Forelimb muscle (tissue), 1 donor: ENCODE results near the gene HSF2BP. TPM values are rescaled to one million over a fixed set of nuclear protein-coding genes. Genes with fewer than 3 reads are reported as not detected.
"Not testable (repeated sequence)": the region's sequence is repeated elsewhere in the genome, so short reads cannot be mapped to it uniquely, and the experiment has no call there.

Source experiments
- DNase-seq: peaks from one replicate; pipeline ENCODE4 v3.0.0-alpha.2; 2013; ENCODE audit warnings: low read depth
- polyA plus RNA-seq: library from polyadenylated mRNA; unstranded; fragments of 120-200 nt; gene quantifications from one replicate; pipeline ENCODE4 v1.2.1, GENCODE V29; 2013; ENCODE audit not compliant: insufficient read length

HSF2BP gene
- polyA plus RNA-seq, 1 donor: 0.62 TPM

- no peak for DNase-seq
Observed at GRCh38 chr21:43597540-43598250, 61.6 kb downstream of the HSF2BP start.

DNA sequence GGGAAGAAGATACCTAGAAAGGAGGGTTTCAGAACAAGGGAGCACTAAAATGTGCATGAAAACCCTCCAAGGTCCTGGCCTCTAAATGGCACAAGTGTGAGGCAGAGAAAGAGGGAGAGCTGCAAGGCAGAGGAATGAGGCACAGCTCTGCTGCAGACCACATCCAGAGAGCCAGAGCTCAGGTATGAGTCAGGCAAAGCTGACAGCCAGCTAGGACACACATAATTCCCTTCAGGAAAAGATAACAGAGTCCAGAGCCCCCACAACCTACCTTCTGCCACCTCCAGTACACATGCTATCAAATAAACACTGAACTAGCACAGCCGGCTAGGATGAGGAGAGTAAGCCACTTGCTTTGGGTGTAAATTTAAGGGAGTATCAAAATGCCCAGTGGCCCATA is 62.2 kb downstream of the HSF2BP start:
- DNase-seq: no peak

DNA sequence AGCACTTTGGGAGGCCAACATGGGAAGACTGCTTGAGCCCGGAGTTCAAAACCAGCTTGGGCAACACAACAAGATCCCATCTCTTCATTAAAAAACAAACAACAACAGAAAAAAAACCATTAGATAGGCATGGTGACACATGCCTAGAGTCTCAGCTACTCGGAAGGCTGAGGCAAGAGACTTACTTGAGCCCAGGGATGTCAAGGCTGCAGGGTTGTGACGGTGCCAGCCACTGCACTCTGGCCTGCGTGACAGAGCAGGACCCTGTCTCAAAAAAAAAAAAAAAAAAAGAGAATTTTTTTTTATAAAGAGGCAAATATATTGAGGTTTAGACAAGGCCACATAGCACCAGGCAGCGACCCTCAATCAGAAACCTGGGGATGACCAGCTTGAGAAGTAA is 62.7 kb downstream of the HSF2BP start:
- DNase-seq: no peak

DNA sequence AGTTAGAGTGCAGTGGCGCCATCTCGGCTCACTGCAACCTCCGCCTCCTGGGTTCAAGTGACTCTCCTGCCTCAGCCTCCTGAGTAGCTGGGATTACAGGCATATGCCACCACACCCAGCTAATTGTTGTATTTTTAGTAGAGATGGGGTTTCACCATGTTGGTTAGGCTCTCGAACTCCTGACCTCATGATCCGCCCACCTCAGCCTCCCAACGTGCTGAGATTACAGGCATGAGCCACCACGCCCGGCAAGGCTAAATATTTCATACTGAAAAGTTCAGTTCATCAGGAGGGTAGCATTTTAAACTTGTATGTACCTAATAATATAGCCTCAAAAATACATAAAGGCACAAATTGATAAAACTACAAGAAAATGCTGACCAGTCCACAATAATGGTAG is 63.5 kb downstream of the HSF2BP start:
- DNase-seq: not testable (repeated sequence)

GRCh38 chr21:43593078-43593477 is 66.2 kb downstream of the HSF2BP start:
- no peak for DNase-seq

GRCh38 chr21:43591571-43591970 is 67.7 kb downstream of the HSF2BP start:
- no peak for DNase-seq

DNA sequence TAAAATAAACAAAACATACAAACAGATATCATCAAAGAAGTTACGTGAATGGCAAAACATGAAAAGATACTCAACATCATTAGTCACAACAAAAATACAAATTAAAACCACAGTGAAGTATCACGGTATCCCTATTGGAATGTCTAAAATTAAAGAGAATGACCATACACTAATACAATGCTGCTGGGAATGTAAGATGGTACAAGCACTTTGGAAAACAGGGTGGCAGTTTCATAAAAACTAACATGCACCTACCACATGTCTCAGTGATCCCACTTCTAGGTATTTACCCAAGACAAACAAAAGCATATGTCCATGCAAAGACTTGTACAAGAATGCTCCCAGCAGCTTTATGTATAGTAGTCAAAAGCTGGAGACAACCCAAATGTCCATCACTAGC is 69.1 kb downstream of the HSF2BP start:
- DNase-seq: no peak

DNA sequence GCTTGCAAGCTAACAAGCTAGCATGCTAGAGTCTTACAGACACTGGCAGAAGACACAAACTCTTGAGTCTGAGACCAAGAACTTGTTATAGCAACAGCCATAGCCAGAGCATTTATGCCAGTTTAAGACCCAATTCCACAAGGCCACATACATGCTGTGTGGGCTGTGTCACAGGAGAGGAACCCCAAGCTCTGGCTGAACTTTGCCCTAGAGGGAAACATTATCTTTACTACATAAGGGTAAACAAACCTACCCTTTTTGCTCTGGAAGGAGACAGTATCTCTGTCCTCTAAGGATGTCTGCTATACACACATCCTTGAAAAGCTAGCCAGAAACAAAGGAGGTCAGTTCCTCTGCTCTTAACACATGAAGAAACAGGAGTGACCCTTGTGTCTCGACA is 70.3 kb downstream of the HSF2BP start:
- DNase-seq: no peak

GRCh38 chr21:43585924-43586413 is 73.3 kb downstream of the HSF2BP start:
- no peak for DNase-seq

- no peak for DNase-seq
Observed at GRCh38 chr21:43585514-43585913, 73.8 kb downstream of the HSF2BP start.

GRCh38 chr21:43581453-43581852 is 77.8 kb downstream of the HSF2BP start:
- DNase-seq: no peak

- no peak for DNase-seq
Observed at GRCh38 chr21:43578677-43579303, 80.5 kb downstream of the HSF2BP start.

GRCh38 chr21:43575473-43575844 is 83.8 kb downstream of the HSF2BP start:
- no peak for DNase-seq

DNA sequence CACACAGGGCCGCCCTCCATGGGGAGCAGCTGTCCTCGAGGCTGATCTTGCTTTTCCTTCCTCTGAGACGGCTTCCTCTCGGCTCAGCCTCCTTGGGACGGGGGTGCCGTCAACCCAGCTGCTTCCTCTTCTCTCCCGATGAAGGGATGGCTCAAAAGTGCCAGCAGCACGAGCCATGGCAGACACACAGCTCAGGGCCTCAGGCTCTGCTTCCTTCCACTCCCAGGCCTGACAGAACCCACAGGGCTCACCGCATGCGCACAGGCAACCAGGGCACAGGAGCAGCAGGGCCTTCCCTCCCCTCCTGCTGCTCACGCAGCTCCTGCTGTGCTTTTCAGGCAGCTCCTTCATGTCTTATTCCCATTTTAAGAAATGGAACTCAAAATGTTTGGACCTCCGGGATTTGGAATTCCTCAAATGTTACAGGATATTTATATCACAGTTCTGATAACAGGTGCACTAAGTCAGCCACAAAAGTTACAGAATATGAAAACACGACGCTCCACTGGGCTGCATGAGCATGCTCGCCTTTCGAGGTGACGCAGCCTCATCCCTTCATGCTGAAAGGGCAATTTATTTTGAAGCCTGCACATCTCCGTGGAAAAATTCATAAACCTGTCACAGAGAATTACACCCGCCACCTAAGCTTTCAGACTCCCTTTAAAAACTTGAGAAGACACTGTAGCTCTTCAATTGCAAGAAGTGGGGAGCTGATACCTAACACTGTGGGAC is 84.4 kb downstream of the HSF2BP start:
- no peak for DNase-seq

- DNase-seq: no peak
Observed at GRCh38 chr21:43573921-43574320, 85.4 kb downstream of the HSF2BP start.

- DNase-seq: no peak
Observed at GRCh38 chr21:43572446-43572845, 86.8 kb downstream of the HSF2BP start.

DNA sequence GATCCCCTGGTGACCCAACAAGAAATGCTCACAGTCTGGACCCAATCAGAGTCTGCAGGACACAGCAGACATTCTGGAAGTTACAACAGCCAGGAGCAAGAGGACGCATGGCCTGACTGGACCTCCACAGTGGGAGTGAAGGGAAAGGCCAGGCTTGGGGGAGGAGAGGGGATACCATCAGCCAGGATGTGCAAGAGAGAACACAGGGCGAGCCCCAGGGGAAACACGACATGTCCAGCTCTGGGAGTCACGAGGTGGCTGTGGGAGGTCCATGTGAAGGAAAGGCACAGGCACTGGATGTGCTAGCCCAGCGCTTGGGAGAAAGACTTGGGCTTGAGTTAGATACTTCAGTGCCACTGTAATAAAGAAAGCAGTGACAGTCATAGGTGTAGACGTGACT is 87.3 kb downstream of the HSF2BP start:
- no peak for DNase-seq

DNA sequence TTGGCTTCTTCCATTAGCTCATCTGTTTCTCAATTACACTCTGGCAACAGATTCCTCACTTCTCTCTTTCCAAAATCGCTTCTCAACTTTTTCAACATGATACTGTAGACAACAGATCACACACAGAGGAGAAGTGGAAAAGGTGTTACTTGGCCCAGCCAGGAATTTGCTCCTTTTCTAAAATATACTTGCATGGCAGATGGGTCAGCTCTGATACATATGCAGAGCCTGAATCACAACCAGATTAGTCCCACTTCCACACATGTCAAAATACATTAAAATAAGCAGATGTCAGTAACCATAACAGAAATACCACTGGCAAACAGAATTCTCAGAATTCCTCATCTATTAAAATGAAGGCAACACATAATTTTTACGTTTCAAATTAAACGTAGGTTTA is 89.1 kb downstream of the HSF2BP start:
- not testable (repeated sequence) for DNase-seq

- not testable (repeated sequence) for DNase-seq
Observed at GRCh38 chr21:43562451-43562850, 96.8 kb downstream of the HSF2BP start.

- not testable (repeated sequence) for DNase-seq
Observed at GRCh38 chr21:43540561-43540960, 118.7 kb downstream of the HSF2BP start.

DNA sequence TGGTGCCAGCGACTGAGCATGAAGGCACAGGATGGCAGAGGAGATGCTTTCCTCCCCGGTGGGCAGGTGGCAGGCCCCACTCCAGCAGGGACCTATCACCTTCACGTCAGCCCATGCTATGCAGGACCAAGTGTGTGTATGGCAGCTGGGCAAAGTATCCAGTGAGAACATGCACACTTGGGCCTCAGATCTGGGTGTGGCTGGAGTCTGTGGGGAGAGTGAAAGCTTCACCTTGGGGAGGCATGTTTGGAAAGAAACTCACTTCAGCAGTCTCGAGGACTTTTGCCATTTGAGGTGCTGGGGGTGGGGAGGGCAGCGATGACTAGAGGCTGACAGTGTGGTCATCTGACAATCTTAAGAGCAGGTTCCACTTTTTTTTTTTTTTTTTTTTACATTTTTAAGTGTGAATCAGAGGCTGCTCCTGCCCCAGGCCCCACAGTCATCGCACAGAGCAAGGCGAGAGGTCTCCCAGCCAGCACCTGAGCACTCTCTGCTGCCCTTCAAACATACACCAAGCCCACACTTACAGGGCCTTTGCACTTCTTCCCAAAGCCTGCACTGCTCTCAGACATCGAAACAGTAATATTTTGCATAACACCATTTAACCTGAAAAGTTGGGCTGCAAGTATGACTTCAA is 136.7 kb downstream of the HSF2BP start:
- not testable (repeated sequence) for DNase-seq

DNA sequence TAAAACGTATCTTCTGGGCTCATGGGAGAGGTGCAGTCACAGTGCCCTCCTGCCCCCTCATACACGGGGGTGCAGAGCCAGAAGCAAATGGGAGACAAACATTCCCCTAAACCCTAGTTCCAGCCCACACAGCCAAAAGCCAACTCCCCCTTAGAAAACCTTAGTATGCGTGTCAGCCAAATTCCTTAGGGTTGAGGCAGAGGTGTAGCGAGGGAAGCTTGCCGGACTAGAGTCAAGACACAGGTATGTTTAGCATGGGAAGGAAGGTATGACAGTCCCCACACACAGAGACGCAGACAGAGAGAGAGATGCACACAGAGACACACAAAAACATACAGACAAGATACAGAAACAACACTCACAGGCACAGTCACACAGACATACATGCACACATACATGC is 141.6 kb downstream of the HSF2BP start:
- not testable (repeated sequence) for DNase-seq
